Trophoblast cell (in vitro differentiated cells and primary cell): Measurements from ENCODE around the gene LCLAT1.
"Not testable (repeated sequence)": the region's sequence is repeated elsewhere in the genome, so short reads cannot be mapped to it uniquely, and the experiment has no call there.

Experiments
- DNase-seq, 2 donors: peaks; one replicate each; pipeline ENCODE4 v3.0.0-alpha.2; 2016
- H2AFZ ChIP-seq: 2 replicates; pipeline ENCODE4 v1.6.1; 2013; ENCODE audit warnings: low read length, moderate library complexity, mild to moderate bottlenecking; ENCODE audit not compliant: insufficient read depth, poor library complexity
- H2AK5ac ChIP-seq: 2 replicates; pipeline ENCODE4 v1.6.1; 2013; ENCODE audit warnings: mild to moderate bottlenecking, low read length
- H2BK120ac ChIP-seq: 2 replicates; pipeline ENCODE4 v1.6.1; 2013; ENCODE audit warnings: low read length, mild to moderate bottlenecking, moderate library complexity; ENCODE audit not compliant: insufficient read depth, poor library complexity
- H2BK12ac ChIP-seq: 2 replicates; pipeline ENCODE4 v1.6.1; 2013; ENCODE audit warnings: mild to moderate bottlenecking, low read length, moderate library complexity
- H2BK5ac ChIP-seq: 2 replicates; pipeline ENCODE4 v1.6.1; 2013; ENCODE audit warnings: low read length, low read depth, moderate library complexity, mild to moderate bottlenecking; ENCODE audit not compliant: poor library complexity
- H3K14ac ChIP-seq: 2 replicates; pipeline ENCODE4 v1.6.1; 2013; ENCODE audit warnings: mild to moderate bottlenecking, low read length
- H3K18ac ChIP-seq: 2 replicates; pipeline ENCODE4 v1.6.1; 2013; ENCODE audit warnings: mild to moderate bottlenecking, low read length
- H3K23ac ChIP-seq: 2 replicates; pipeline ENCODE4 v1.6.1; 2013; ENCODE audit warnings: low read length
- H3K27ac ChIP-seq: 2 replicates; pipeline ENCODE4 v1.5.1; 2013; ENCODE audit warnings: low read depth, mild to moderate bottlenecking, inconsistent platforms, low read length, moderate library complexity
- H3K27me3 ChIP-seq: 2 replicates; pipeline ENCODE4 v1.6.1; 2013; ENCODE audit warnings: inconsistent platforms, mild to moderate bottlenecking, low read length, moderate library complexity; ENCODE audit not compliant: insufficient read depth
- H3K36me3 ChIP-seq, 2 experiments: 1 replicate in 1 of 2; 2 replicates in 1 of 2; pipeline ENCODE4 v1.6.1; 2013; ENCODE audit warnings: low read length in 2 of 2, mild to moderate bottlenecking in 2 of 2, moderate library complexity in 1 of 2; ENCODE audit not compliant: insufficient read depth in 2 of 2, control insufficient read depth in 1 of 2
- H3K4ac ChIP-seq: 2 replicates; pipeline ENCODE4 v1.6.1; 2013; ENCODE audit warnings: low read depth, mild to moderate bottlenecking, low read length, moderate library complexity
- H3K4me1 ChIP-seq, 2 experiments: 1 replicate in 1 of 2; 2 replicates in 1 of 2; pipeline ENCODE4 v1.6.1; 2013; ENCODE audit warnings: low read length in 2 of 2, mild to moderate bottlenecking in 2 of 2, moderate library complexity in 1 of 2; ENCODE audit not compliant: insufficient read depth in 2 of 2, control insufficient read depth in 1 of 2
- H3K4me2 ChIP-seq: 2 replicates; pipeline ENCODE4 v1.6.1; 2013; ENCODE audit warnings: inconsistent platforms, mild to moderate bottlenecking, low read length, moderate library complexity
- H3K4me3 ChIP-seq: 2 replicates; pipeline ENCODE4 v1.5.1; 2013; ENCODE audit warnings: mild to moderate bottlenecking, low read depth, low read length, inconsistent platforms
- H3K79me1 ChIP-seq: one replicate; pipeline ENCODE4 v1.6.1; 2013; ENCODE audit warnings: low read length
- H3K79me2 ChIP-seq: 2 replicates; pipeline ENCODE4 v1.6.1; 2013; ENCODE audit warnings: low read length, mild to moderate bottlenecking; ENCODE audit not compliant: control insufficient read depth, insufficient read depth, poor library complexity
- H3K9ac ChIP-seq: 2 replicates; pipeline ENCODE4 v1.6.1; 2013; ENCODE audit warnings: mild to moderate bottlenecking, low read length
- H3K9me3 ChIP-seq: 2 replicates; pipeline ENCODE4 v1.6.1; 2013; ENCODE audit warnings: low read depth, mild to moderate bottlenecking, control low read depth, inconsistent platforms, low read length; ENCODE audit not compliant: insufficient read depth
- H4K12ac ChIP-seq: 2 replicates; pipeline ENCODE4 v1.6.1; 2013; ENCODE audit warnings: low read depth, mild to moderate bottlenecking, low read length, moderate library complexity
- H4K8ac ChIP-seq: 2 replicates; pipeline ENCODE4 v1.6.1; 2013; ENCODE audit warnings: low read depth, mild to moderate bottlenecking, low read length, moderate library complexity
- H4K91ac ChIP-seq: one replicate; pipeline ENCODE4 v1.6.1; 2013; ENCODE audit warnings: low read depth, mild to moderate bottlenecking, low read length, moderate library complexity
- WGBS: extraction: QIAGEN DNeasy Blood & Tissue Kit; methylation state at CpG from one replicate; pipeline ENCODE4 v1.1.7; 2013; ENCODE audit warnings: missing lambda C conversion rate; ENCODE audit not compliant: insufficient read length, insufficient coverage; ENCODE audit errors: extremely low coverage; 5-methylcytosine and 5-hydroxymethylcytosine counted together

Gene LCLAT1

GRCh38 chr2:30613001-30613400 is 166.0 kb downstream of the LCLAT1 start:
- WGBS: no CpG with 5 or more reads among the region's 2 CpGs
- Histone ChIP-seq H3K79me2 (no peaks in the 10 kb centered on the region), H4K12ac (no peak overlapping the region), H3K9ac (no peak overlapping the region), H3K4ac (peak overlapping the region; percentile 85), H4K8ac (peak overlapping the region; percentile 85), H3K18ac (peak overlapping the region; percentile 72), H3K9me3 (no peaks in the 10 kb centered on the region), H3K4me1 (peaks cover 8 to 12% of the 10 kb centered on the region in 2 experiments), H3K23ac (no peak overlapping the region), H3K14ac (peak overlapping the region; percentile 76), H4K91ac (peak overlapping the region; percentile 75), H3K4me3 (no peak overlapping the region), H3K27ac (peak overlapping the region; percentile 59), H2BK120ac (peak overlapping the region; percentile 62), H2BK12ac (peak overlapping the region; percentile 19), H3K79me1 (peaks cover 13% of the 10 kb centered on the region), H3K36me3 (no peaks in the 10 kb centered on the region), H3K27me3 (no peaks in the 10 kb centered on the region), H2AFZ (no peak overlapping the region), H3K4me2 (no peak overlapping the region), H2BK5ac (peak overlapping the region; percentile 83), H2AK5ac (peak overlapping the region; percentile 82)
- no peak for DNase-seq

- WGBS: no CpG with 5 or more reads among the region's 4 CpGs
- H3K27me3 ChIP-seq: not testable (repeated sequence)
- H4K91ac ChIP-seq: peak overlapping the region; percentile 32
These were observed 167.2 kb downstream of the LCLAT1 start for GRCh38 chr2:30614227-30614626.

GRCh38 chr2:30615926-30616325 is 168.9 kb downstream of the LCLAT1 start:
- no peak overlapping the region for H2BK120ac ChIP-seq
- H4K8ac ChIP-seq: no peak overlapping the region
- no peak overlapping the region for H3K9ac ChIP-seq
- peaks cover 13% of the 10 kb centered on the region for H3K79me1 ChIP-seq
- no peak overlapping the region for H3K4ac ChIP-seq
- no peak overlapping the region for H4K91ac ChIP-seq
- no peaks in the 10 kb centered on the region for H3K27me3 ChIP-seq
- no peaks in the 10 kb centered on the region for H3K79me2 ChIP-seq
- peaks cover 8 to 12% of the 10 kb centered on the region in 2 experiments for H3K4me1 ChIP-seq
- no peak overlapping the region for H3K4me3 ChIP-seq
- H3K36me3 ChIP-seq: no peaks in the 10 kb centered on the region
- no peak overlapping the region for H3K23ac ChIP-seq
- no peak for DNase-seq
- H4K12ac ChIP-seq: no peak overlapping the region
- H2AK5ac ChIP-seq: no peak overlapping the region
- no peak overlapping the region for H2AFZ ChIP-seq
- no peak overlapping the region for H3K4me2 ChIP-seq
- H3K9me3 ChIP-seq: no peaks in the 10 kb centered on the region
- H2BK5ac ChIP-seq: no peak overlapping the region
- no peak overlapping the region for H3K14ac ChIP-seq
- no peak overlapping the region for H3K18ac ChIP-seq
- no peak overlapping the region for H3K27ac ChIP-seq
- 100% methylated on average over 1 of the region's 1 CpG for WGBS
- no peak overlapping the region for H2BK12ac ChIP-seq

More at GRCh38 chr2:30614227-30614626, 167.2 kb downstream of the LCLAT1 start:
- H3K27ac ChIP-seq: peak overlapping the region; percentile 48
- not testable (repeated sequence) for H3K4ac ChIP-seq, H3K4me2 ChIP-seq, H4K12ac ChIP-seq, H3K36me3 ChIP-seq, H3K4me3 ChIP-seq, H3K23ac ChIP-seq, DNase-seq, H3K79me2 ChIP-seq, H3K9ac ChIP-seq, H2AK5ac ChIP-seq, H3K18ac ChIP-seq, H2AFZ ChIP-seq, H4K8ac ChIP-seq, H3K9me3 ChIP-seq
- peak overlapping the region; percentile 86 for H2BK5ac ChIP-seq
- peak overlapping the region; percentile 51 for H3K14ac ChIP-seq
- peaks cover 8 to 12% of the 10 kb centered on the region in 2 experiments for H3K4me1 ChIP-seq
- peaks cover 13% of the 10 kb centered on the region for H3K79me1 ChIP-seq
- peak overlapping the region; percentile 72 for H2BK120ac ChIP-seq
- H2BK12ac ChIP-seq: peak overlapping the region; percentile 94

- H3K79me1 ChIP-seq: peaks cover 12% of the 10 kb centered on the region
- H3K14ac ChIP-seq: no peak overlapping the region
- H3K4me3 ChIP-seq: no peak overlapping the region
- H2AK5ac ChIP-seq: peak overlapping the region; percentile 29
- no peak overlapping the region for H3K23ac ChIP-seq
- no peak overlapping the region for H3K4me2 ChIP-seq
- H3K9ac ChIP-seq: no peak overlapping the region
- no peak overlapping the region for H2AFZ ChIP-seq
- H4K91ac ChIP-seq: no peak overlapping the region
- WGBS: no CpG with 5 or more reads among the region's 1 CpG
- H2BK12ac ChIP-seq: peak overlapping the region; percentile 71
- H3K9me3 ChIP-seq: no peaks in the 10 kb centered on the region
- no peak overlapping the region for H3K18ac ChIP-seq
- no peaks in the 10 kb centered on the region for H3K79me2 ChIP-seq
- peak overlapping the region; percentile 63 for H2BK5ac ChIP-seq
- no peak overlapping the region for H4K12ac ChIP-seq
- H4K8ac ChIP-seq: no peak overlapping the region
- H3K36me3 ChIP-seq: no peaks in the 10 kb centered on the region
- DNase-seq: no peak
- H3K27ac ChIP-seq: no peak overlapping the region
- peaks cover 13 to 15% of the 10 kb centered on the region in 2 experiments for H3K4me1 ChIP-seq
- H3K27me3 ChIP-seq: no peaks in the 10 kb centered on the region
- no peak overlapping the region for H3K4ac ChIP-seq
- peak overlapping the region; percentile 60 for H2BK120ac ChIP-seq
These were observed 173.1 kb downstream of the LCLAT1 start for GRCh38 chr2:30620102-30620501.
